HG03520 (cell line): ENCODE results near the gene MBD3L3.
"Not testable (repeated sequence)": the region's sequence is repeated elsewhere in the genome, so short reads cannot be mapped to it uniquely, and the experiment has no call there.

ENCODE experiments used
- ATAC-seq: cut with Tn5 transposase; IDR thresholded peaks from one replicate; pipeline ENCODE4 v1.9.1; 2021; ENCODE audit warnings: mild to moderate bottlenecking, moderate library complexity; ENCODE audit not compliant: unreplicated experiment

Gene MBD3L3

GRCh38 chr19:7058576-7058975 is at the start of gene MBD3L3:
MBD3L3 (minus strand) TSS chr19:7058676; CDS start chr19:7058605, 71 bp downstream.
- ATAC-seq = not testable (repeated sequence)

GRCh38 chr19:7106711-7107657 is 48.5 kb upstream of the MBD3L3 start:
- ATAC-seq = no peak

GRCh38 chr19:7104747-7105447 is 46.4 kb upstream of the MBD3L3 start:
- no peak for ATAC-seq

- no peak for ATAC-seq
Measured at GRCh38 chr19:7101498-7102253, 43.2 kb upstream of the MBD3L3 start.

GRCh38 chr19:7099597-7099921 is 41.1 kb upstream of the MBD3L3 start:
- ATAC-seq = no peak

- ATAC-seq = peak; percentile 76
Measured at GRCh38 chr19:7098701-7099596, 40.5 kb upstream of the MBD3L3 start.

GRCh38 chr19:7098096-7098495 is 39.6 kb upstream of the MBD3L3 start:
- no peak for ATAC-seq

GRCh38 chr19:7088999-7089398 is 30.5 kb upstream of the MBD3L3 start:
- ATAC-seq = no peak

GRCh38 chr19:7083076-7083956 is 24.8 kb upstream of the MBD3L3 start:
- no peak for ATAC-seq

GRCh38 chr19:7078008-7078407 is 19.5 kb upstream of the MBD3L3 start:
- no peak for ATAC-seq

- ATAC-seq = no peak
Measured at GRCh38 chr19:7076151-7076550, 17.7 kb upstream of the MBD3L3 start.

- no peak for ATAC-seq
Measured at GRCh38 chr19:7074705-7075282, 16.3 kb upstream of the MBD3L3 start.

- ATAC-seq = no peak
Measured at GRCh38 chr19:7072541-7072940, 14.1 kb upstream of the MBD3L3 start.

GRCh38 chr19:7069904-7070226 is 11.4 kb upstream of the MBD3L3 start:
- no peak for ATAC-seq

GRCh38 chr19:7069042-7069903 is 10.8 kb upstream of the MBD3L3 start, which contains the start of gene ZNF557:
ZNF557 (plus strand) TSS chr19:7069703; CDS start chr19:7075075, 5,372 bp downstream.
- ATAC-seq = peak; percentile 85

- no peak for ATAC-seq
Measured at GRCh38 chr19:7068599-7068998, 10.1 kb upstream of the MBD3L3 start.

- no peak for ATAC-seq
Measured at GRCh38 chr19:7067716-7068115, 9.2 kb upstream of the MBD3L3 start.

GRCh38 chr19:7067122-7067521 is 8.6 kb upstream of the MBD3L3 start:
- ATAC-seq = not testable (repeated sequence)
